ENCODE data around the gene SYNE4. TPM values are rescaled to one million over a fixed set of nuclear protein-coding genes. Genes with fewer than 3 reads are reported as not detected.

SYNE4 gene, protein sequence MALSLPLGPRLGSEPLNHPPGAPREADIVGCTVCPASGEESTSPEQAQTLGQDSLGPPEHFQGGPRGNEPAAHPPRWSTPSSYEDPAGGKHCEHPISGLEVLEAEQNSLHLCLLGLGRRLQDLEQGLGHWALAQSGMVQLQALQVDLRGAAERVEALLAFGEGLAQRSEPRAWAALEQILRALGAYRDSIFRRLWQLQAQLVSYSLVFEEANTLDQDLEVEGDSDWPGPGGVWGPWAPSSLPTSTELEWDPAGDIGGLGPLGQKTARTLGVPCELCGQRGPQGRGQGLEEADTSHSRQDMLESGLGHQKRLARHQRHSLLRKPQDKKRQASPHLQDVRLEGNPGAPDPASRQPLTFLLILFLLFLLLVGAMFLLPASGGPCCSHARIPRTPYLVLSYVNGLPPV
- 3.9 TPM for polyA plus RNA-seq (2013, experiment 1 of 2)
- 3.9 TPM for polyA plus RNA-seq (2013, experiment 2 of 2)

DNA sequence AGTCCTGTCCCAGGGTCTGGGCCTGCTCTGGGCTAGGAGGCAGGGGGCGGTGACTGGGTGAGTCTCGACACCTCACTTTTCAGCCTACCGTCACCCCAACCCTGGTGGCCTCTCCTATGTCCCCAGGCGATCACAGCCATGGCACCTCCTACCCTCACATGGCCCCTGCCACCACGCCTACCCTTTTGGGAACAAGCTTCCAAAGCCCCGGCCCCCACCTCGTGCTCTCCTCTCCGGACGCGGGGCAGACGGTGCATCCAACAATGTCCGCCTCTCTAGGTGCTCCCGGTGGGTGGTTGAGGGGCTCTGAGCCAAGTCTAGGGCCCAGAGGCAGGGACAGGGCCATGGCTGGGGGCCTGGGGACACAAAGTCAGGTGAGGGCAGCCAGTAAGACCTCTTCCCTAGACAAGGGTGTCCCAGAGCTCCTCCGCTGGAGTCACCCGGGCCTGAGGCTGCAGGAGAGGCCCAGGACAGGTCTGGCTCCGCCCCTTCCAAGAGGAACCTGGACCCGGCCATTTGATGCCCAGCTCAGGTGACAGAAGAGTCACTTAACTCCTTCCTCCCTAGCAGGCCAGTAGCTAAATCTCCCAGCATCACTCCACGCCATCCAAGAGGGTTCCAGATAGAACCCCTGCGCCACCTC is at the start of gene SYNE4:
SYNE4 (minus strand) TSS at position 478 of the 643 bp plus-strand sequence; CDS start at position 346, 132 bp downstream.
- Histone ChIP-seq H2BK12ac (ENCODE audit: low read length) (peak within 1 kb of the TSS; percentile 78), H3K9ac (ENCODE audit: low read depth, low read length, poor library complexity) (peak within 1 kb of the TSS; percentile 90), H2AK5ac (ENCODE audit: low read depth, low read length) (peak within 1 kb of the TSS; percentile 99), H3K9me3 (replicated peaks in 1 of 2; ENCODE audit: control insufficient read depth in 2 of 2, insufficient read depth in 1 of 2, low read depth in 1 of 2, low read length in 2 of 2) (no peaks in the 10 kb centered on the region), H3K18ac (ENCODE audit: low read length) (peak within 1 kb of the TSS; percentile 99), H4K91ac (ENCODE audit: low read depth, low read length, poor library complexity) (no peak within 1 kb of the TSS), H2BK5ac (ENCODE audit: low read length) (peak within 1 kb of the TSS; percentile 39), H3K4me3 (ENCODE audit: low read length in 2 of 2) (peak within 1 kb of the TSS in 1 of 2 donors; percentile 78), H3K27me3 (ENCODE audit: control insufficient read depth in 3 of 3, insufficient read depth in 3 of 3, low read depth in 1 of 3, low read length in 3 of 3) (peaks cover 0 to 1% (median 0%) of the 10 kb centered on the region in 3 experiments), H3K4me1 (ENCODE audit: control insufficient read depth in 2 of 2, insufficient read depth in 1 of 2, low read depth in 1 of 2, low read length in 2 of 2) (peaks cover 5 to 15% of the 10 kb centered on the region in 2 donors), H3K36me3 (replicated peaks in 1 of 2; ENCODE audit: control insufficient read depth in 2 of 2, insufficient read depth in 2 of 2, low read length in 2 of 2) (peaks cover 3 to 4% of the 10 kb centered on the region in 2 donors), H3K14ac (ENCODE audit: low read length) (peak within 1 kb of the TSS; percentile 5), H3K23ac (ENCODE audit: low read depth, low read length, poor library complexity) (peak within 1 kb of the TSS; percentile 97), H3K4ac (ENCODE audit: low read length) (peak within 1 kb of the TSS; percentile 55), H2BK120ac (ENCODE audit: low read depth, low read length) (peak within 1 kb of the TSS; percentile 78), H2AFZ (ENCODE audit: low read length) (no peak within 1 kb of the TSS), H2BK15ac (ENCODE audit: low read length) (peak within 1 kb of the TSS; percentile 93), H3K4me2 (ENCODE audit: insufficient read depth, low read length, poor library complexity, severe bottlenecking) (peak within 1 kb of the TSS; percentile 69), H3K79me1 (ENCODE audit: low read depth, low read length) (peaks cover 15% of the 10 kb centered on the region), H3K27ac (replicated peaks; ENCODE audit: low read length) (peak within 1 kb of the TSS; percentile 28), H4K8ac (ENCODE audit: low read depth, low read length) (peak within 1 kb of the TSS; percentile 100)
- no peak for DNase-seq (ENCODE audit: low spot score)
- WGBS, 2 donors (ENCODE audit: extremely low coverage in 2 of 2, insufficient read length in 2 of 2, insufficient replicate concordance in 1 of 2) = no CpG with 5 or more reads among the region's 19 CpGs

DNA sequence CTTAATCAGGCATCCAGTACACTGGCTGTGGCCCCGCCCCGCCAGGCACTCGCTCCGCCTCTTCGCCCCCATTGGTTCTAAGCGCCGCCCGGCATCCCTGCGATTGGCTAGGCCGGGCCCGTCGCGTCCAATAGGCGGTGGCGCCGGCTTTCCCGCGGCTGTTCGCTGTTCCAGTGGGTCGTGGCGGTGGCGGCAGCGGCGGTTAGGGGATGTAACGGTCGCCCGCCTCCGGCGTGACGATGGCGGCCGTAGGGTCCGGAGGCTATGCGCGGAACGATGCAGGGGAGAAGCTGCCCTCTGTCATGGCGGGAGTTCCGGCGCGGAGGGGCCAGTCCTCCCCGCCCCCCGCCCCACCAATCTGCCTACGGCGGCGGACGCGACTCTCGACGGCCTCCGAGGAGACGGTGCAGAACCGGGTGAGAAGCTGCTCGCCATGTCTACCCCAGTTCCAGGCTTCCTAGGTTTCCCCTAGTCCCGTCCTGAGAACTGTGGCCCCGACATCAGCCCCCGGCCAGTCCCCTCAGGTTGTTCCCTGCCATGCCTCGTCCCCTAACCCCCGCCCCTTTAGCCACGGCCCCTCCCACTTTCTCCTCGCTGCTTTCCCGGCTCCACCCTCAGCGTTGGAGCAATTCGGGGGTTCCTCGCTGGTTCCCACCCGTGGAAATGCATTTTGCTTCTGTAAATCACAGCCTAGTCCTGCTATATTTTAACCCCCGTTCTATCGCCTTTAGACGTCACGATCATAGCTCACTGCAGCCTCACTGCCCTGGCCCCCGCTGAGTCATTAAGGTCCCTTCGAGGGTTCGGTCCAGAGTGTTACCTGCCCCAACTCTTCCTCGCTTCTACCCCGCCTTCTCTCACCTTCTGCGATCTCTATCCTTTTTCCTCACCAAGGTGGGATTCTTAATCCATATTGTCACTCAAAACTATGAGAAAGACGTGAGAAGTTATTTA is 46.4 kb upstream of the SYNE4 start, which contains the start of gene WDR62:
WDR62 (plus strand) TSS at position 165 of the 954 bp plus-strand sequence; CDS start at position 240, 75 bp downstream.
- no peaks in the 10 kb centered on the region for H3K27me3 ChIP-seq (ENCODE audit: control insufficient read depth in 3 of 3, insufficient read depth in 3 of 3, low read depth in 1 of 3, low read length in 3 of 3)
- H3K4me2 ChIP-seq (ENCODE audit: insufficient read depth, low read length, poor library complexity, severe bottlenecking) = peak within 1 kb of the TSS; percentile 82
- H3K14ac ChIP-seq (ENCODE audit: low read length) = no peak within 1 kb of the TSS
- no peaks in the 10 kb centered on the region for H3K9me3 ChIP-seq (replicated peaks in 1 of 2; ENCODE audit: control insufficient read depth in 2 of 2, insufficient read depth in 1 of 2, low read depth in 1 of 2, low read length in 2 of 2)
- H4K8ac ChIP-seq (ENCODE audit: low read depth, low read length) = no peak within 1 kb of the TSS
- H3K4ac ChIP-seq (ENCODE audit: low read length) = no peak within 1 kb of the TSS
- no peak within 1 kb of the TSS for H2BK12ac ChIP-seq (ENCODE audit: low read length)
- H2BK120ac ChIP-seq (ENCODE audit: low read depth, low read length) = peak within 1 kb of the TSS; percentile 65
- no peak within 1 kb of the TSS for H2AK5ac ChIP-seq (ENCODE audit: low read depth, low read length)
- DNase-seq (ENCODE audit: low spot score) = peak; percentile 94
- peak within 1 kb of the TSS; percentile 78 to 93 for H3K4me3 ChIP-seq (ENCODE audit: low read length in 2 of 2)
- peak within 1 kb of the TSS; percentile 93 for H3K18ac ChIP-seq (ENCODE audit: low read length)
- H3K27ac ChIP-seq (replicated peaks; ENCODE audit: low read length) = peak within 1 kb of the TSS; percentile 94
- peaks cover 3% of the 10 kb centered on the region for H3K79me1 ChIP-seq (ENCODE audit: low read depth, low read length)
- H2BK5ac ChIP-seq (ENCODE audit: low read length) = no peak within 1 kb of the TSS
- no peak within 1 kb of the TSS for H4K91ac ChIP-seq (ENCODE audit: low read depth, low read length, poor library complexity)
- no peak within 1 kb of the TSS for H2BK15ac ChIP-seq (ENCODE audit: low read length)
- peak within 1 kb of the TSS; percentile 66 for H3K23ac ChIP-seq (ENCODE audit: low read depth, low read length, poor library complexity)
- H3K9ac ChIP-seq (ENCODE audit: low read depth, low read length, poor library complexity) = peak within 1 kb of the TSS; percentile 94
- H3K4me1 ChIP-seq (ENCODE audit: control insufficient read depth in 2 of 2, insufficient read depth in 1 of 2, low read depth in 1 of 2, low read length in 2 of 2) = peaks cover 8 to 9% of the 10 kb centered on the region in 2 donors
- peaks cover 10 to 31% of the 10 kb centered on the region in 2 donors for H3K36me3 ChIP-seq (replicated peaks in 1 of 2; ENCODE audit: control insufficient read depth in 2 of 2, insufficient read depth in 2 of 2, low read length in 2 of 2)
- no CpG with 5 or more reads among the region's 76 CpGs for WGBS, 2 donors (ENCODE audit: extremely low coverage in 2 of 2, insufficient read length in 2 of 2, insufficient replicate concordance in 1 of 2)
- H2AFZ ChIP-seq (ENCODE audit: low read length) = peak within 1 kb of the TSS; percentile 99

DNA sequence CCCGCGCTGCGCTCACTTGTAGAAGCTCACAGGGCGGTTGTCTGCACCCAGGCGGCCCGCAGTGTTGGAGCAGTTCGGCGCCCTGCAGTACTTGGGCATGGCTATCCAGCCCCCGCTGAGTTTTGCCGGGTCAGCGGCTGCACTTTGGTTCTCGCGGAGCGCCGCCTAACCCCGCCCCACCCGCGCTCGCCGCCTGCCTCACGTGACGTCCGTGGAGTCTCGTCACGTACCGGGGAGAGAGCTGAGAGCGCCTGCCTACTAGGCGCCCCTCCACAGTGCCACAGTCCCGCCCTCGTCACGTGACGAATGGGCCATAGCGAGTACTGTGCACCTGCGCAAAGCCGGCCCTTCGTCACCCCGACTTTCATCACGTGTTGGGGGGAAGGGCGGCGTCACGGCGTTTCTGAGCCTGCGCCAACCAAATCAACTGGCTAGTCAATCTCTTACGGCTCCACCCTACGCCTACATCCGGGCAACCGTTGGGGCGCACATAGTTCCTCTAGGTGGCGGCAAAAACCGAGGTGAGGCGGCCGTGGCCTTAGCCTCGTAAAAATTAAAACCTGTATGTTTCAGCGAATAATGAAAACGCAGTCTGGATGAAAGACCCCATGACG is 45.6 kb upstream of the SYNE4 start, which contains the start of gene THAP8:
THAP8 (minus strand) TSS at position 167 of the 614 bp plus-strand sequence; CDS start at position 99, 68 bp downstream.
- Histone ChIP-seq H4K91ac (ENCODE audit: low read depth, low read length, poor library complexity) (no peak within 1 kb of the TSS), H3K27ac (replicated peaks; ENCODE audit: low read length) (peak within 1 kb of the TSS; percentile 94), H3K9me3 (replicated peaks in 1 of 2; ENCODE audit: control insufficient read depth in 2 of 2, insufficient read depth in 1 of 2, low read depth in 1 of 2, low read length in 2 of 2) (no peaks in the 10 kb centered on the region), H2AK5ac (ENCODE audit: low read depth, low read length) (no peak within 1 kb of the TSS), H3K9ac (ENCODE audit: low read depth, low read length, poor library complexity) (peak within 1 kb of the TSS; percentile 94), H3K23ac (ENCODE audit: low read depth, low read length, poor library complexity) (peak within 1 kb of the TSS; percentile 66), H3K4me3 (ENCODE audit: low read length in 2 of 2) (peak within 1 kb of the TSS; percentile 78 to 93), H3K27me3 (ENCODE audit: control insufficient read depth in 3 of 3, insufficient read depth in 3 of 3, low read depth in 1 of 3, low read length in 3 of 3) (no peaks in the 10 kb centered on the region), H2BK12ac (ENCODE audit: low read length) (no peak within 1 kb of the TSS), H3K18ac (ENCODE audit: low read length) (peak within 1 kb of the TSS; percentile 93), H3K14ac (ENCODE audit: low read length) (no peak within 1 kb of the TSS), H3K79me1 (ENCODE audit: low read depth, low read length) (no peaks in the 10 kb centered on the region), H2BK120ac (ENCODE audit: low read depth, low read length) (peak within 1 kb of the TSS; percentile 65), H2BK5ac (ENCODE audit: low read length) (no peak within 1 kb of the TSS), H4K8ac (ENCODE audit: low read depth, low read length) (no peak within 1 kb of the TSS), H2AFZ (ENCODE audit: low read length) (peak within 1 kb of the TSS; percentile 99), H3K4me1 (ENCODE audit: control insufficient read depth in 2 of 2, insufficient read depth in 1 of 2, low read depth in 1 of 2, low read length in 2 of 2) (peaks cover 8 to 9% of the 10 kb centered on the region in 2 donors), H3K36me3 (replicated peaks in 1 of 2; ENCODE audit: control insufficient read depth in 2 of 2, insufficient read depth in 2 of 2, low read length in 2 of 2) (peaks cover 6 to 26% of the 10 kb centered on the region in 2 donors), H3K4ac (ENCODE audit: low read length) (no peak within 1 kb of the TSS), H3K4me2 (ENCODE audit: insufficient read depth, low read length, poor library complexity, severe bottlenecking) (peak within 1 kb of the TSS; percentile 82), H2BK15ac (ENCODE audit: low read length) (no peak within 1 kb of the TSS)
- no CpG with 5 or more reads among the region's 56 CpGs for WGBS, 2 donors (ENCODE audit: extremely low coverage in 2 of 2, insufficient read length in 2 of 2, insufficient replicate concordance in 1 of 2)
- DNase-seq (ENCODE audit: low spot score) = peak; percentile 98
